GM10248 (cell line): ENCODE results near the gene CDKAL1.

ENCODE experiments used
- CTCF ChIA-PET: fragments of 300-600 bp; sonication (Branson Sonifier 250); formaldehyde crosslinking; extraction: SDS; loops from one replicate; lab custom pipeline; 2021; ENCODE audit warnings: antibody characterized with exemption; lab: Yijun Ruan, JAX
- POLR2A ChIA-PET: fragments of 350-650 bp; sonication (Branson Sonifier 250); formaldehyde crosslinking; extraction: SDS; loops from one replicate; lab custom pipeline; 2020; ENCODE audit warnings: antibody characterized with exemption; lab: Yijun Ruan, JAX
- DNase-seq: peaks from one replicate; pipeline ENCODE4 v3.0.0; 2012; ENCODE audit errors: extremely low spot score
- CTCF ChIP-seq: IDR thresholded peaks from 2 replicates; pipeline ENCODE4 v1.5.1; 2012; ENCODE audit warnings: mild to moderate bottlenecking, low read depth; ENCODE audit errors: extremely low read depth, missing control alignments, control extremely low read depth

Gene CDKAL1

GRCh38 chr6:20847904-20848303, 313.6 kb downstream of the CDKAL1 start:
- TF ChIP-seq CTCF, result no peak
- CTCF ChIA-PET, result interaction anchor here (1.2 kb wide), 1 partner anchor 18 kb away, joined by 3 read pairs; no protein-coding TSS in a partner anchor
- DNase-seq, result no peak
- POLR2A ChIA-PET, result no interaction called here

- DNase-seq, result no peak
- POLR2A ChIA-PET, result no interaction called here
- TF ChIP-seq CTCF, result no peak
- CTCF ChIA-PET, result no interaction called here
Measured at GRCh38 chr6:20850686-20851416, 316.6 kb downstream of the CDKAL1 start.

- ChIA-PET POLR2A (no interaction called here), CTCF (no interaction called here)
- TF ChIP-seq CTCF, result no peak
- no peak for DNase-seq
Measured at GRCh38 chr6:20851795-20852194, 317.5 kb downstream of the CDKAL1 start.

GRCh38 chr6:20853828-20854227, 319.6 kb downstream of the CDKAL1 start:
- ChIA-PET POLR2A (no interaction called here), CTCF (no interaction called here)
- TF ChIP-seq CTCF, result no peak
- no peak for DNase-seq

GRCh38 chr6:20856681-20857288, 322.5 kb downstream of the CDKAL1 start:
- DNase-seq, result no peak
- ChIA-PET POLR2A (no interaction called here), CTCF (no interaction called here)
- no peak for TF ChIP-seq CTCF

GRCh38 chr6:20861481-20861880, 327.2 kb downstream of the CDKAL1 start:
- no peak for TF ChIP-seq CTCF
- POLR2A ChIA-PET, result no interaction called here
- DNase-seq, result no peak
- CTCF ChIA-PET, result interaction anchor here (1.4 kb wide), 1 partner anchor 15 kb away, joined by 4 read pairs; no protein-coding TSS in a partner anchor
